Type B pancreatic cell (in vitro differentiated cells): ENCODE results near the gene ZNF451. TPM values are rescaled to one million over a fixed set of nuclear protein-coding genes. Genes with fewer than 3 reads are reported as not detected.

Source experiments
- DNase-seq: peaks from one replicate; pipeline ENCODE4 v3.0.0; 2021; ENCODE audit warnings: mixed read lengths; ENCODE audit not compliant: unreplicated experiment; ENCODE audit errors: extremely low spot score
- H3K27ac Mint-ChIP-seq: 2 replicates; pipeline ENCODE4 v1.8.0; 2021; ENCODE audit warnings: mild to moderate bottlenecking, mixed read lengths
- H3K27me3 Mint-ChIP-seq: 2 replicates; pipeline ENCODE4 v1.8.0; 2021; ENCODE audit warnings: mixed read lengths
- H3K36me3 Mint-ChIP-seq: 2 replicates; pipeline ENCODE4 v1.8.0; 2021; ENCODE audit warnings: mixed read lengths
- H3K4me1 Mint-ChIP-seq: one replicate; pipeline ENCODE4 v1.8.0; 2021; ENCODE audit warnings: mixed read lengths; ENCODE audit not compliant: unreplicated experiment
- H3K4me3 Mint-ChIP-seq: 2 replicates; pipeline ENCODE4 v1.8.0; 2021; ENCODE audit warnings: mild to moderate bottlenecking, mixed read lengths
- H3K9me3 Mint-ChIP-seq: 2 replicates; pipeline ENCODE4 v1.8.0; 2021; ENCODE audit warnings: mixed read lengths
- total RNA-seq: library from RNA; stranded (reverse); gene quantifications from 2 replicates; pipeline ENCODE4 v1.2.1, GENCODE V29; 2021; ENCODE audit warnings: low replicate concordance
- TF ChIP-seq, protein P1 (sequence below): fragments of 200-600 bp; sonication (generic); conservative IDR thresholded peaks from 2 replicates; pipeline ENCODE4 v1.5.0; 2021; ENCODE audit warnings: antibody characterized with exemption, mild to moderate bottlenecking

ZNF451 gene
- total RNA-seq, 1 donor from 2014 or later: 69.0 TPM

DNA sequence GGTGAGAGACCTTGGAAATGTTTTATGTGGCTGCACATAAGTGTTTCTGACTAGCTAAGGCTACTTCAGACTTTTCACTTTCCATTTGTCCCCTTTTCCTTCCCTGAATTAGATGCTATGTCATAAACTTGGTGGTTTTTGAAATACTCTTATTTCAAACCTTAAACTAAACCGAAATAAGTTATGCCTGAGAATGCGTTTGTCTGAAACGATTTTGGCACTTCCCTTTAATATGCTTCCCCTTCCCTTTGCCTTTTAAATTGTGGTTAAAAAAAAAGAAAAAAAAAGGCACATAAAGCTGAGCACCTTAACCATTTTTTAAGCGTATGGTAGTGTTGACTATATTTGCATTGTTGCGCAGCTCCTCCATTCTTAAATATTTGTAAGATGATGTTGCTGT, 14.3 kb downstream of the ZNF451 start:
- H3K27me3 Mint-ChIP-seq: no peaks in the 10 kb centered on the region

GRCh38 chr6:57106990-57107389, 17.0 kb downstream of the ZNF451 start:
- H3K27ac Mint-ChIP-seq: no peak overlapping the region
- H3K27me3 Mint-ChIP-seq: no peaks in the 10 kb centered on the region
- H3K36me3 Mint-ChIP-seq: peaks cover 41% of the 10 kb centered on the region
- TF ChIP-seq, protein P1, sequence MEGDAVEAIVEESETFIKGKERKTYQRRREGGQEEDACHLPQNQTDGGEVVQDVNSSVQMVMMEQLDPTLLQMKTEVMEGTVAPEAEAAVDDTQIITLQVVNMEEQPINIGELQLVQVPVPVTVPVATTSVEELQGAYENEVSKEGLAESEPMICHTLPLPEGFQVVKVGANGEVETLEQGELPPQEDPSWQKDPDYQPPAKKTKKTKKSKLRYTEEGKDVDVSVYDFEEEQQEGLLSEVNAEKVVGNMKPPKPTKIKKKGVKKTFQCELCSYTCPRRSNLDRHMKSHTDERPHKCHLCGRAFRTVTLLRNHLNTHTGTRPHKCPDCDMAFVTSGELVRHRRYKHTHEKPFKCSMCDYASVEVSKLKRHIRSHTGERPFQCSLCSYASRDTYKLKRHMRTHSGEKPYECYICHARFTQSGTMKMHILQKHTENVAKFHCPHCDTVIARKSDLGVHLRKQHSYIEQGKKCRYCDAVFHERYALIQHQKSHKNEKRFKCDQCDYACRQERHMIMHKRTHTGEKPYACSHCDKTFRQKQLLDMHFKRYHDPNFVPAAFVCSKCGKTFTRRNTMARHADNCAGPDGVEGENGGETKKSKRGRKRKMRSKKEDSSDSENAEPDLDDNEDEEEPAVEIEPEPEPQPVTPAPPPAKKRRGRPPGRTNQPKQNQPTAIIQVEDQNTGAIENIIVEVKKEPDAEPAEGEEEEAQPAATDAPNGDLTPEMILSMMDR: no peak
- H3K4me1 Mint-ChIP-seq: no peaks in the 10 kb centered on the region
- H3K4me3 Mint-ChIP-seq: no peak overlapping the region
- H3K9me3 Mint-ChIP-seq: no peaks in the 10 kb centered on the region
- no peak for DNase-seq

More for the DNA sequence above, 14.3 kb downstream of the ZNF451 start:
- H3K27ac Mint-ChIP-seq: no peak overlapping the region
- TF ChIP-seq, protein P1: no peak
- no peaks in the 10 kb centered on the region for H3K9me3 Mint-ChIP-seq
- H3K4me3 Mint-ChIP-seq: no peak overlapping the region
- H3K36me3 Mint-ChIP-seq: peaks cover 62% of the 10 kb centered on the region
- H3K4me1 Mint-ChIP-seq: no peaks in the 10 kb centered on the region
- no peak for DNase-seq

GRCh38 chr6:57108691-57109090, 18.7 kb downstream of the ZNF451 start:
- TF ChIP-seq, protein P1: no peak
- no peaks in the 10 kb centered on the region for H3K27me3 Mint-ChIP-seq
- no peak overlapping the region for H3K27ac Mint-ChIP-seq
- H3K4me3 Mint-ChIP-seq: no peak overlapping the region
- H3K9me3 Mint-ChIP-seq: no peaks in the 10 kb centered on the region
- DNase-seq: no peak
- peaks cover 36% of the 10 kb centered on the region for H3K36me3 Mint-ChIP-seq
- H3K4me1 Mint-ChIP-seq: no peaks in the 10 kb centered on the region

GRCh38 chr6:57109880-57110279, 19.9 kb downstream of the ZNF451 start:
- DNase-seq: no peak
- no peaks in the 10 kb centered on the region for H3K27me3 Mint-ChIP-seq
- H3K27ac Mint-ChIP-seq: no peak overlapping the region
- TF ChIP-seq, protein P1: no peak
- H3K9me3 Mint-ChIP-seq: no peaks in the 10 kb centered on the region
- peaks cover 30% of the 10 kb centered on the region for H3K36me3 Mint-ChIP-seq
- H3K4me3 Mint-ChIP-seq: no peak overlapping the region
- no peaks in the 10 kb centered on the region for H3K4me1 Mint-ChIP-seq

- Mint-ChIP-seq H3K27ac (no peak overlapping the region), H3K36me3 (peaks cover 24% of the 10 kb centered on the region)
These were observed 23.1 kb downstream of the ZNF451 start for GRCh38 chr6:57113105-57113504.

More at GRCh38 chr6:57113105-57113504, 23.1 kb downstream of the ZNF451 start:
- peaks cover 5% of the 10 kb centered on the region for H3K9me3 Mint-ChIP-seq
- DNase-seq: no peak
- H3K27me3 Mint-ChIP-seq: no peaks in the 10 kb centered on the region
- H3K4me3 Mint-ChIP-seq: no peak overlapping the region
- TF ChIP-seq, protein P1: no peak
- no peaks in the 10 kb centered on the region for H3K4me1 Mint-ChIP-seq
